Rectal smooth muscle tissue (tissue), 1 donor: ENCODE data around the gene CD9.

Experiments
- H3K27ac ChIP-seq: one replicate; pipeline ENCODE4 v1.7.0; 2013; ENCODE audit warnings: low read depth, low read length, inconsistent platforms
- H3K27me3 ChIP-seq: one replicate; pipeline ENCODE4 v1.7.0; 2013; ENCODE audit warnings: low read length; ENCODE audit not compliant: control insufficient read depth, insufficient read depth
- H3K36me3 ChIP-seq: one replicate; pipeline ENCODE4 v1.7.0; 2013; ENCODE audit warnings: low read length; ENCODE audit not compliant: control insufficient read depth, insufficient read depth
- H3K4me1 ChIP-seq: one replicate; pipeline ENCODE4 v1.7.0; 2013; ENCODE audit warnings: low read length; ENCODE audit not compliant: control insufficient read depth, insufficient read depth
- H3K4me3 ChIP-seq: one replicate; pipeline ENCODE4 v1.7.0; 2013; ENCODE audit warnings: low read length
- H3K9ac ChIP-seq: one replicate; pipeline ENCODE4 v1.7.0; 2013; ENCODE audit warnings: low read length

CD9 gene

DNA sequence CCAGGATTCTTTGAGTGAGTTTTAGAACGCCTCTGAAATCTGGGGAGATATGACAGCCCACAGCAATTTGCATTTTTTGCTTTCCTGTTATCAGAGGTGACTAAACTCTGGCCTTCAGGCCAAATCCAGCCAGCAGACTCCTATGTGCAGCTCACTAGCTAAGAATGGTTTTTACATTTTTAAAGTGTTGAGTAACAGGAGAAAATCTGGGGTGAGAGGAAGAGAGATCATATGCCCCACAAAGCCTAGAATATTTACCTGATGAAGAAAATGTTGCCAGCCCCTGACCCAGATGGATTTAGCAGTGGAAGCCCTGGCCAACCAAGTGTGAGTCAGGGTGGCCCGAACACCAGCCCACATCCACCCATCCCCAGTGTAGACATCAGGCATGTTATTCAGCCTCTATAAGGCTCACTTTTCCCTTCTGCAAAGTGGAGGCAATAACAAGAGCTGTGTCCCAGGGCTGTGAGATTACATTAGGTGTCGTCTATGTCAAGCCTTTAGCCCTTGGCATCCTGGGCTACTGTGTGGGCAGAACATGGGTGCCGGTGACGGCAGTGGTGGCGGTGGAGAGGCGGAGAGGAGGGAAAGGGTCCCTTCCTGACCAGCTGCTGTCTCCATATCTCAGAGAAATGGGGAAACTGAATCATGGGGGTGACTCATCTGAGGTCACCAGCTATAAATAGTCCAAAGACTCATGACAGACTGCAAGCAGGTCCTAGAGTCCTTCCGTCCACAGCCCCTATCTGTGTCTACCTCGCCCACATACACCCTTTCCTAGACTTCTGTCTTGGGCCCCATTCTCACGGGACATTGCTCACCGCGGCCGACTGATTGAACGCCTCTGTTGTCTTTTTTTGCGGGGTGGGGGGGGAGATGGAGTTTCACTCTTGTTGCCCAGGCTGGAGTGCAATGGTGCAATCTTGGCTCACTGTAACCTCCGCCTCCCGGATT lies 32.6 kb upstream of the CD9 start:
- Histone ChIP-seq H3K27ac (peak overlapping the region; percentile 68), H3K9ac (no peak overlapping the region), H3K27me3 (no peaks in the 10 kb centered on the region), H3K4me1 (peaks cover 6% of the 10 kb centered on the region), H3K4me3 (no peak overlapping the region), H3K36me3 (no peaks in the 10 kb centered on the region)

DNA sequence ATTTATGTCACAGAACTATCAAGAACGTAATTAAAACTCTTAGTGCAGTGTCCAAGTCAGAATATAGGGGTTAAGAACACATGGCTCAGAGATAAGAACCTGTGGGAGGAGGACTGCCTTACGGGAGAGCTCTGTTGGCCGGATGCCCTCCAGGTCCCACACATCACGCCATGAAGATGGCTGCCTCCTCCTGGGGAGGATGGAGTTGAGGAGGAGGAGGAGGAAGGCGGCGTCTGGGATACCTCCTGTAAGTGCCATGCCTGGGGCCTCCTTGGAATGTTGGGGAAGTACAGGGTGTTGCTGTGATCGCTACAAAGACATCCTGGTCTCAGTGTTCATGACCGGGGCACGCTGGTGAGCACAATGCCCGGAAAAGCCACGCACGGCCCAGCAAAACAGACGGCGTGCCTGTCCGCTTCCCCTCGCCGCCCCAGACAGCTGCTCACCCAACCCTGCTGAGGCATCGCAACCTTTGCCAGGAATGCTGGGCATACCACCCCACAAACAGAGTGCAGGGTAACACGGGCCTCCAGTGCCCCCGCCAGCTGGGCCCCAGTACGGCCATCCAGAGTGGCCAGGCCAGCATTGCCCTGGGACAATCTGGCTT lies 28.7 kb upstream of the CD9 start:
- Histone ChIP-seq H3K4me1 (peaks cover 6% of the 10 kb centered on the region), H3K9ac (no peak overlapping the region), H3K27me3 (no peaks in the 10 kb centered on the region), H3K4me3 (no peak overlapping the region), H3K27ac (no peak overlapping the region), H3K36me3 (no peaks in the 10 kb centered on the region)

DNA sequence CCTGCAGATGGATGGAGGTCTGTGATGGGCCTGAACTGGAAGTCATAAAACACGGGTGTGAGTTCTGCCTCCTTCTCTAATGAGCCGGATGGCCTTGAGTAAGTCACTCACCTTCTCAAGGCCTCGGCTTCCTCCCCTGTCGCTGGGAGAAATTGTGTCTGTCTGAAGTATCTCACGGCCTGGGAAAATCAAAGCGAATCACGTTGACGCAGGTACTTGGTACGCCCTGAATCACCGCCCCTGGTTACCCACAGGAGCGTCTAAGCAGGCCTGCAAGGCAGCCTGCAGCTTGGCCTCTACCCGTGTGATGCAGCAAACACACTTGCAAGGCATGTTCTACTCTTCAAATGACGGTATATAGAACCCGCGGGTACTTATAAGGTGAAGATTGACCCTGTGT lies 28.1 kb upstream of the CD9 start:
- Histone ChIP-seq H3K27me3 (no peaks in the 10 kb centered on the region), H3K4me1 (peaks cover 6% of the 10 kb centered on the region), H3K27ac (peak overlapping the region; percentile 14), H3K36me3 (no peaks in the 10 kb centered on the region), H3K9ac (no peak overlapping the region), H3K4me3 (no peak overlapping the region)

DNA sequence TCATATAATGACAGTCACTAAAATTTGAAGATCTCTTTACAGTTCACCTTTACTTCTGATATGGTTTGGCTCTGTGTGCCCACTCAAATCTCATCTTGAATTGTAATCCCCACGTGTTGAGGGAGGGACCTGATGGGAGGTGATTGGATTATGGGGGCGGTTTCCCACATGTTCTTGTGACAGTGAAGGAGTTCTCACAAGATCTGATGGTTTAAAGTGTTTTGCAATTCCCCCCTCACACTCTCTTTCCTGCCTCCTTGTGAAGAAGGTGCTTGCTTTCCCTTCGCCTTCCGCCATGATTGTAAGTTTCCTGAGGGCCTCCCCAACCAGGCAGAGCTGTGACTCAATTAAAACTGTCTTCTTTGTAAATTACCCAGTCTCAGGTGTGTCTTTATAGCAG lies 27.3 kb upstream of the CD9 start:
- Histone ChIP-seq H3K36me3 (no peaks in the 10 kb centered on the region), H3K4me1 (peaks cover under 1% of the 10 kb centered on the region), H3K27ac (no peak overlapping the region), H3K9ac (no peak overlapping the region), H3K4me3 (no peak overlapping the region), H3K27me3 (no peaks in the 10 kb centered on the region)

DNA sequence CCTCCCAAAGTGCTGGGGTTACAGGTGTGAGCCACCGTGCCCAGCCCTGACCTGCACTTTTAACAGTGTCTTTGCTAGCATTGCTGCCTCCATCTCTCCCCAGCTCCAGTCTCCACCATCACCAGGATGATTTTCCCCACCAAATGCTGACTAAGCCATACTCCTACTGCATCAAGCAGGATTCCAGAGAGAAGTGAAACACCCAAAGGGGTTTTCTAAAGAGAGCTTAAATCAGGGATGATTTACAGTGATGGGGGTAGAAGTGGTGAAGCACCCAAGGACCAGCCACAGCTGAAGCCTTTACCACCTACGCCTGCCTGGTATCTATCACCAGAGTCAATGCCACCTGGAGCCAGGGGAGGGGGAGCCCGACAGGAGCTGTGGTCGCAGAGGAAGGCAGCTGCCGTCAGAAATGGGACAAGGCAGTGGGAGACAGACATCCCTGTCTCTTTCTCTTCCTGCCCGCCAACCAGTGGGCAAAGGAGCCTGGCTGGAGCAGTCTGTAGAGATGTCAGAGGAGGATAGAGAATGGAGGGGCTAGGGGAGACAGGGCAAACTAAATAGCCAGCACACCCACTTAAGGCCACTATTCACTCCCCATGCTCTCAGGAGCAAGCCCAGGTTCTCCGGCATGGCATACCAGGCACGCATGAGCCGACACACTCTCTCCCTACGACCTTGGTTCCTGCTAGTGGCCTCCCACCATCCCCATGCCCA lies 22.4 kb upstream of the CD9 start:
- Histone ChIP-seq H3K4me3 (no peak overlapping the region), H3K4me1 (peaks cover 12% of the 10 kb centered on the region), H3K27ac (no peak overlapping the region), H3K9ac (no peak overlapping the region), H3K27me3 (no peaks in the 10 kb centered on the region), H3K36me3 (no peaks in the 10 kb centered on the region)

DNA sequence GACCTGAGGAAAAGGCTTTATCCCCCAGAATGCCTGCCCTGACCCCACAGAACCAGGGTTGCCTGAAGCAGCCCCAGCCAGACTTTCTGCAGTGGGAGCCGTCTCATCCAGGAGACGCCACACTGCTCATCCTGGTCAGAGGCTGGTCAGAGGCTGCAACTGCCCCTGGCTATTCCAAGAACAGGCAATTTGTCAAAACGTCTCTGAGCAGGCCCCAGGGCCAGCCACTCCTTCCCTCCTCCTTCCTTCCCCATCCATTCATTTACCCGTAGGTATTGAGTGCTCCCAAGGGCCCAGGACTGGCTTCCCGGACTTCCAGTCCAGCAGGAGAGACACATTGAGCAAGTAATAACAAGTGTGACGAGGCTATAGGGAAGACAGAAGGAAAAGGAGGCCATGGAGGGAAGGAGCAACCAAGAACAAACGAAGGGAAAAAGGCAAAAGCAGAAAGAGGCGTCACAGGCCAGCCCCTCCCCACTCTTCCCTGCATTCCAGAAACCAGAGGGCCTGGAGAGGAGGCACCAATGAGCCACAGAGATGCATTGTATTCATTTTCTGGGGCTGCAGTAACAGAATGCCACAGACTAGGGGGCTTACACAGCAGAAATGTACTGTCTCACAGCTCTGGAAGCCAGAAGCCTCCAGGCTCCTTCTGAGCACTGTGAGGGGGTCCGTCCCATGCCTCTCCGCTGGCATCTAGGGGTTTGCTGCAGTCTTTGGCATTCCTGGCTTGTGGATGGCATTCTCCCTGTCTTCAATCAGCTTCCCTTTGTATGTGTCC lies 21.0 kb upstream of the CD9 start:
- Histone ChIP-seq H3K9ac (no peak overlapping the region), H3K27me3 (no peaks in the 10 kb centered on the region), H3K36me3 (no peaks in the 10 kb centered on the region), H3K27ac (no peak overlapping the region), H3K4me3 (no peak overlapping the region), H3K4me1 (peaks cover 26% of the 10 kb centered on the region)

DNA sequence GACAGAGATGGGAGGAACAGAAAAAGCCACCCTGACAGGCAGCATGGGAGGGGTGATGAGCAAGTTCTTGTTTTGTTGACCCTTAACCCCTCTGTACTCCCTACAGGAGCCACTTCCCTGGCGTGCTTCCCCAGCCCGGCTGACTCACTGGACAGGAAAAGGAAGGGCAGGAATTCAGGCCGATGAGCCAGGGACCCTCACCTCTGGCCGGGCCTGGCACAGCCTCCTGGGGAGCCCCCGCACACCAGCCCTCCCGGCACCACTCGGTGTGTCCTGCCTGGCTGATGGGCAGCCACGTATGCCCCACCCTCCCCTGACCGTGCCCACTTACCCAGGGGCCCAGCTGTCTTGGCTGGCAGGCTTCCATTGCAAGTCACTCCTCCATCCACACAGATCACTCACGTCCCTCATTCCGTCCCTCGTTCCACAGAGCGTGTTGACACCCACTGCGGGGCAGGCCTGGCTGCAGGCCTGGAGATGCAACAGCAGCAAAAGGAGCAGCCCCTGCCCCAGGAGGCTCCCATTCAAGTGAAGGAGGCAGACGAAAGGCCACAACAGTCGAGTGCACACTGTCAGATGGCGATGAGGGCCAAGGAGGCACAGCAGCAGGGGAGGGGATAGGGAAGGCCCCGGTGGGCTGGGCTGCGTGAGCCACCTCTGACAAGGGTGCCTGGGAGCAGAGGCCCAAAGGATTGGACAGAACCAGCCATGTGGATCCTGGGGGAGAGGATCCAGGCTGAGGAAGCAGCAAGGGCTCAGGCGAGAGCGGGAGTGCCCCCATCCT lies 19.7 kb upstream of the CD9 start:
- no peak overlapping the region for H3K4me3 ChIP-seq
- no peaks in the 10 kb centered on the region for H3K27me3 ChIP-seq
- peaks cover 27% of the 10 kb centered on the region for H3K4me1 ChIP-seq
- H3K9ac ChIP-seq = no peak overlapping the region
- H3K27ac ChIP-seq = peak overlapping the region; percentile 37
- no peaks in the 10 kb centered on the region for H3K36me3 ChIP-seq

DNA sequence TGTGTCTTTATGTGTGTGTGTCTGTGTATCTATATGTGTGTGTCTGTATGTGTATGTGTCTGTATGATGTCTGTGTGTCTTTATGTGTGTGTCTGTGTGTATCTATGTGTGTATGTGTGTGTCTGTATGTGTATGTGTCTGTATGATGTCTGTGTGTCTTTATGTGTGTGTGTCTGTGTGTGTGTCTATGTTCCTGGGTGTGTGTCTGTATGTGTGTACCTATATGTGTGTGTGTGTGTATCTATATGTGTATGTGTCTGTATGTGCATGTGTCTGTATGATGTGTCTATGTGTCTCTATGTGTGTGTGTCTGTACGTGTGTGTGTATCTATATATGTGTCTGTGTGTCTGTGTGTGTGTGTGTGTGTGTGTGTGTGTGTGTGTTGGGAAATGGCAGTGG lies 19.0 kb upstream of the CD9 start:
- Histone ChIP-seq H3K4me3 (no peak overlapping the region), H3K36me3 (no peaks in the 10 kb centered on the region), H3K9ac (no peak overlapping the region), H3K27ac (peak overlapping the region; percentile 77), H3K4me1 (peaks cover 27% of the 10 kb centered on the region), H3K27me3 (no peaks in the 10 kb centered on the region)

DNA sequence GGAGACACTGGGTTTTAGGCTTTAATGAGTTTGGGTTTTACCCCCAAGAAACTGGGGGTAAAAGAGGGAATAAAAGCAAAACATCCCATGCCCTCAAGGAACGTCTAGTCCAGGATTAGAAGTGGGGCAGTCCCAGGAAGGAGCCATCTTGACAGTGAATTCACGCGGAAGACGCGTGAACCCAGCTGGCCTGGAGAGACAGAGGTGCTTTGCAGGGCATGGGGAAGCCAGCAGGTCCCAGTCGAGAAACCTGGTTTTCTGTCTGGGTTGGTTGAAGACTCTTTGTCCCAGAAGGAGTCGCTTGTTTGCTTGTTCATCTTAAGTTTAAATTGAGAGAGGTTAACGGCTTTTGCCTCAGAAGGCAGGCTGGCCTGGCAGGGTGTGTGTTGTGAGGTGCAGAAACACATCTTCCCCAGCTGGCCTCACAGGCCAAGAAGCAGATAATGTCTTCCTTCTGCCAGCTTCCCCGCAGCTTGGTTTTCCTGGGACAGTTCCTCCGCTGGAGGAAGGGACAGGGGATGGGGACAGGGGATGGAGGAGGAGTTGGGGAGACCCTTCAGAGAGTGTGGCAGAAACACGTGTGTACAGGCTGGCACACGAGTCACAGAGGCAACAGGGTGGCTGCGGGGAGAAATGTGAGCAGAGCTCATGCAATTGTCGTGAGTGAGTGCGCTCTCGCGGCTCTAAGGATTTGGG lies 18.5 kb upstream of the CD9 start:
- Histone ChIP-seq H3K36me3 (no peaks in the 10 kb centered on the region), H3K27me3 (no peaks in the 10 kb centered on the region), H3K9ac (no peak overlapping the region), H3K4me3 (no peak overlapping the region), H3K4me1 (peaks cover 27% of the 10 kb centered on the region), H3K27ac (peak overlapping the region; percentile 77)

DNA sequence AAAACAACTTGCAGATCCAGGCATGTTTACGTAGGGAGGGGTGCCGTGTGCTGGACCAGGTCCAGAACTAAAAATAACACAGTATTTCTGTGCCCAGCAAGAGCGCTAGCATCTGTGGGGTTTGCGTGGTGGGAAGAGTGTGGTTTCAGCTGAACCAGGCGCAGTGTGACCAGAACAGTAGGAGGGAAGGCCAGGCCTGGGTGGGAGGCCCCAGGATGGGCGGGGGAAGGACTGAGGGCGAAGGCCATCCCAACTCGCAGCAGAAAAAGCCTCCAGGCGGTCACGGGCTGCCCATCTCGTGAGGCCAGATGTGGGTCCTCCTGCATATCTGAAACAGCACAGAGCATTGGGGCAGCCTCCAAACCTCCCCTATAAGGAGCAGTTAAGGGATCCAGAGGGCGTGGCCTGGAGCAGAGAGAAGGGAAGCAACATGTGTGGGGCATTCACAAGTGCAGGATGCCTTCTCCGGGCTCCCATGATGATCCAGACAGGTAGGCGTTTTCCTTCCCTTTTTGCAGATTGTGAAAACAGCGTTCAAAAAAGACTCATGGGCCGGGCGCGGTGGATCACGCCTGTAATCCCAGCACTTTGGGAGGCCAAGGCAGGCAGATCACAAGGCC lies 17.8 kb upstream of the CD9 start:
- no peaks in the 10 kb centered on the region for H3K36me3 ChIP-seq
- H3K4me1 ChIP-seq = peaks cover 27% of the 10 kb centered on the region
- H3K27ac ChIP-seq = peak overlapping the region; percentile 77
- H3K4me3 ChIP-seq = no peak overlapping the region
- H3K9ac ChIP-seq = no peak overlapping the region
- no peaks in the 10 kb centered on the region for H3K27me3 ChIP-seq
